H1 (cell line): ENCODE results near the gene PNPLA1. TPM values are rescaled to one million over a fixed set of nuclear protein-coding genes. Genes with fewer than 3 reads are reported as not detected.

Source experiments
- CTCF ChIA-PET: fragments of 300-600 bp; sonication (Branson Sonifier 250); formaldehyde crosslinking; loops from one replicate; lab custom pipeline; 2021; ENCODE audit not compliant: partially characterized antibody; lab: Charles Lee
- POLR2A ChIA-PET: fragments of 300-600 bp; sonication (Branson Sonifier 250); formaldehyde crosslinking; loops from one replicate; lab custom pipeline; 2021; ENCODE audit warnings: inconsistent platforms; ENCODE audit not compliant: partially characterized antibody; lab: Charles Lee
- DNase-seq, 2 experiments: peaks; one replicate each; pipeline versions ENCODE4 v3.0.0 to v3.0.0-alpha.2; 2010 to 2022; ENCODE audit warnings: low spot score in 2 of 2, low read depth in 1 of 2, mixed read lengths in 1 of 2
- FAIRE-seq: peaks from 2 replicates; lab custom pipeline; 2011; peaks lifted over from hg19 to GRCh38; lab: Jason Lieb, UNC
- H2AFZ ChIP-seq: 2 replicates; pipeline ENCODE4 v1.8.1; 2012; ENCODE audit warnings: low read length, inconsistent platforms
- H2AK5ac ChIP-seq: 2 replicates; pipeline ENCODE4 v1.6.1; 2013; ENCODE audit warnings: low read depth, low read length
- H2BK120ac ChIP-seq: replicated peaks from 2 replicates; pipeline ENCODE3; 2013; ENCODE audit warnings: low read depth, low read length, inconsistent platforms
- H2BK12ac ChIP-seq: 2 replicates; pipeline ENCODE4 v1.6.1; 2013; ENCODE audit warnings: low read depth, low read length
- H2BK15ac ChIP-seq: 2 replicates; pipeline ENCODE4 v1.6.1; 2013; ENCODE audit warnings: low read length
- H2BK20ac ChIP-seq: 2 replicates; pipeline ENCODE4 v1.6.1; 2013; ENCODE audit warnings: low read length
- H2BK5ac ChIP-seq: 2 replicates; pipeline ENCODE4 v1.6.1; 2013; ENCODE audit warnings: low read depth, low read length
- H3K14ac ChIP-seq: 2 replicates; pipeline ENCODE4 v1.6.1; 2013; ENCODE audit warnings: inconsistent platforms; ENCODE audit not compliant: insufficient read length
- H3K18ac ChIP-seq: 2 replicates; pipeline ENCODE4 v1.6.1; 2013; ENCODE audit warnings: low read length; ENCODE audit errors: extremely low read depth
- H3K23ac ChIP-seq: 2 replicates; pipeline ENCODE4 v1.6.1; 2013; ENCODE audit warnings: inconsistent platforms; ENCODE audit not compliant: insufficient read length
- H3K23me2 ChIP-seq: 2 replicates; pipeline ENCODE4 v1.6.1; 2013; ENCODE audit warnings: low read depth, low read length
- H3K27ac ChIP-seq: 2 replicates; pipeline ENCODE4 v1.6.1; 2011; ENCODE audit warnings: low read depth, low read length, inconsistent platforms
- H3K27me3 ChIP-seq, 4 experiments: replicated peaks in 1 of 4; 1 replicate in 1 of 4; 2 replicates in 3 of 4; pipeline versions ENCODE4 v1.6.1 to v1.8.1; 2011 to 2013; ENCODE audit warnings: low read length in 3 of 4, mild to moderate bottlenecking in 3 of 4, inconsistent platforms in 2 of 4, mixed read lengths in 2 of 4, moderate library complexity in 1 of 4; ENCODE audit not compliant: control insufficient read depth in 3 of 4, insufficient read depth in 3 of 4; ENCODE audit errors: extremely low read depth in 1 of 4
- H3K36me3 ChIP-seq, 4 experiments: 2 replicates each; pipeline versions ENCODE4 v1.6.1 to v1.8.1; 2011 to 2013; ENCODE audit warnings: mild to moderate bottlenecking in 4 of 4, low read length in 3 of 4, moderate library complexity in 2 of 4, control low read depth in 1 of 4, inconsistent platforms in 1 of 4; ENCODE audit not compliant: insufficient read depth in 4 of 4, control insufficient read depth in 2 of 4
- H3K4ac ChIP-seq: replicated peaks from 2 replicates; pipeline ENCODE3; 2013; ENCODE audit warnings: low read length, low read depth, mixed read lengths, inconsistent platforms; ENCODE audit not compliant: insufficient read length
- H3K4me1 ChIP-seq, 4 experiments: replicated peaks in 1 of 4; 1 replicate in 1 of 4; 2 replicates in 3 of 4; pipeline versions ENCODE4 v1.6.1 to v1.8.1; 2011 to 2013; ENCODE audit warnings: low read length in 3 of 4, inconsistent platforms in 2 of 4, mixed read lengths in 1 of 4; ENCODE audit not compliant: insufficient read depth in 4 of 4, control insufficient read depth in 3 of 4
- H3K4me2 ChIP-seq, 2 experiments: 2 replicates each; pipeline versions ENCODE4 v1.6.1 to v1.8.1; 2011 to 2013; ENCODE audit warnings: low read depth in 2 of 2, low read length in 2 of 2, control low read depth in 1 of 2, inconsistent platforms in 1 of 2, mild to moderate bottlenecking in 1 of 2; ENCODE audit not compliant: insufficient read depth in 1 of 2
- H3K4me3 ChIP-seq, 4 experiments: fragments of 200-600, 300-600 bp in 1 of 4; sonication (generic), shearing (Covaris generic), sonication (Bioruptor Twin) in 1 of 4; 2 replicates each; pipeline versions ENCODE4 v1.5.1 to v1.8.1; 2011 to 2016; ENCODE audit warnings: low read length in 4 of 4, low read depth in 3 of 4, control low read depth in 2 of 4, inconsistent platforms in 2 of 4, mild to moderate bottlenecking in 2 of 4, mixed read lengths in 1 of 4, moderate library complexity in 1 of 4; ENCODE audit not compliant: insufficient read depth in 2 of 4; ENCODE audit errors: extremely low read depth in 1 of 4
- H3K56ac ChIP-seq: replicated peaks from 2 replicates; pipeline ENCODE3; 2013; ENCODE audit warnings: low read depth, mild to moderate bottlenecking, mixed read lengths, low read length, inconsistent platforms; ENCODE audit not compliant: insufficient read length
- H3K79me1 ChIP-seq: 2 replicates; pipeline ENCODE4 v1.6.1; 2013; ENCODE audit warnings: low read depth, low read length, control low read depth
- H3K79me2 ChIP-seq, 2 experiments: 2 replicates each; pipeline versions ENCODE4 v1.6.1 to v1.8.1; 2012 to 2013; ENCODE audit warnings: low read length in 2 of 2, mild to moderate bottlenecking in 2 of 2, inconsistent platforms in 1 of 2; ENCODE audit not compliant: insufficient read depth in 2 of 2, control insufficient read depth in 1 of 2
- H3K9ac ChIP-seq, 4 experiments: replicated peaks in 1 of 4; 1 replicate in 1 of 4; 2 replicates in 3 of 4; pipeline versions ENCODE4 v1.6.1 to v1.8.1; 2011 to 2013; ENCODE audit warnings: low read depth in 3 of 4, low read length in 3 of 4, control low read depth in 2 of 4, mild to moderate bottlenecking in 2 of 4, moderate library complexity in 2 of 4, inconsistent platforms in 1 of 4; ENCODE audit errors: extremely low read depth in 1 of 4
- H3K9me3 ChIP-seq, 2 experiments: 2 replicates each; pipeline versions ENCODE4 v1.6.1 to v1.8.1; 2012 to 2013; ENCODE audit warnings: mild to moderate bottlenecking in 2 of 2, moderate library complexity in 2 of 2, control low read depth in 1 of 2, inconsistent platforms in 1 of 2, low read depth in 1 of 2, low read length in 1 of 2, mixed read lengths in 1 of 2; ENCODE audit not compliant: insufficient read depth in 2 of 2
- H4K20me1 ChIP-seq, 2 experiments: replicated peaks in 1 of 2; 2 replicates each; pipeline versions ENCODE3 to v1.8.1; 2011 to 2013; ENCODE audit warnings: inconsistent platforms in 2 of 2, low read length in 2 of 2, mild to moderate bottlenecking in 1 of 2; ENCODE audit not compliant: insufficient read depth in 2 of 2, control insufficient read depth in 1 of 2
- H4K5ac ChIP-seq: 2 replicates; pipeline ENCODE4 v1.6.1; 2013; ENCODE audit warnings: low read length, low read depth, mixed read lengths, inconsistent platforms; ENCODE audit not compliant: insufficient read length
- H4K8ac ChIP-seq: 2 replicates; pipeline ENCODE4 v1.8.0; 2013; ENCODE audit warnings: mild to moderate bottlenecking, moderate library complexity, low read length, inconsistent platforms; ENCODE audit not compliant: insufficient read depth; ENCODE audit errors: extremely low read depth
- H4K91ac ChIP-seq: replicated peaks from 2 replicates; pipeline ENCODE3; 2013; ENCODE audit warnings: low read length, mixed read lengths, inconsistent platforms; ENCODE audit not compliant: insufficient read length
- CBX8 ChIP-seq: fragments of 300-800, 300-1000 bp; sonication (generic); IDR thresholded peaks from 2 replicates; pipeline ENCODE4 v1.7.1; 2016; ENCODE audit warnings: low read depth, low read length, borderline replicate concordance
- CEBPB ChIP-seq: IDR thresholded peaks from 2 replicates; pipeline ENCODE4 v1.6.1; 2012; ENCODE audit warnings: low read depth, low read length
- KDM5A ChIP-seq: fragments of 200-600 bp; IDR thresholded peaks from 2 replicates; pipeline ENCODE4 v1.7.1; 2012; ENCODE audit warnings: mild to moderate bottlenecking, low read length, inconsistent platforms, mixed read lengths
- POLR2AphosphoS5 ChIP-seq: IDR thresholded peaks from 2 replicates; pipeline ENCODE4 v1.6.1; 2011; ENCODE audit warnings: low read depth, low read length
- RXRA ChIP-seq: IDR thresholded peaks from 2 replicates; pipeline ENCODE4 v1.6.1; 2011; ENCODE audit warnings: low read depth, mild to moderate bottlenecking, low read length, moderate library complexity; ENCODE audit not compliant: insufficient read depth
- SP1 ChIP-seq: IDR thresholded peaks from 2 replicates; pipeline ENCODE4 v1.6.1; 2011; ENCODE audit warnings: low read depth, low read length
- WGBS, 2 experiments: shearing (Covaris generic) in 1 of 2; methylation state at CpG; one replicate each; pipeline versions ENCODE4 v1.1.6 to v1.1.7; 2013 to 2015; ENCODE audit warnings: low lambda C conversion rate in 2 of 2, mixed read lengths in 2 of 2, inconsistent platforms in 1 of 2, low coverage in 1 of 2, missing lambda C conversion rate in 1 of 2; ENCODE audit not compliant: insufficient replicate concordance in 2 of 2, insufficient coverage in 1 of 2, insufficient read length in 1 of 2; ENCODE audit errors: extremely low coverage in 1 of 2, missing lambda C conversion rate in 1 of 2; 5-methylcytosine and 5-hydroxymethylcytosine counted together
- polyA plus RNA-seq, 7 experiments: library from polyadenylated mRNA; depleted of rRNA in 3 of 7; stranded (reverse) in 5 of 7; unstranded in 2 of 7; fragments of >200 nt in 5 of 7; fragments of 200-250 nt in 2 of 7; gene quantifications; 1 replicate in 5 of 7; 2 replicates in 1 of 7; 4 replicates in 1 of 7; pipeline versions ENCODE4 v1.2.1 to v1.2.3, GENCODE V29; 2011 to 2013; ENCODE audit warnings: missing spikeins in 2 of 7, mixed read lengths in 2 of 7
- total RNA-seq: library from RNA; stranded (reverse); fragmentation: NEBNext Ultra II Directional; extraction: Animal tissue kit (Norgen Biotek cat#: 25700); gene quantifications from 2 replicates; pipeline ENCODE4 v1.2.1, GENCODE V29; 2021

Gene PNPLA1
- total and polyA plus RNA-seq, 2 of the 8 experiments (the other 6 are each of a cell fraction or from before 2014, with no cell fraction given) = not detected

- ChIA-PET POLR2A (interaction anchor here (1.0 kb wide), 1 partner anchor 15 kb away, joined by 3 read pairs; no protein-coding TSS in a partner anchor), CTCF (interaction anchor here (0.6 to 10.9 kb wide), 10 partner anchors 9 to 1603 kb away, joined by 3 to 137 read pairs (median 7); no protein-coding TSS in a partner anchor)
- no peak for FAIRE-seq
Measured at GRCh38 chr6:36305885-36306284, 36.0 kb downstream of the PNPLA1 start.

More at GRCh38 chr6:36305885-36306284, 36.0 kb downstream of the PNPLA1 start:
- Histone ChIP-seq H2AFZ (peak overlapping the region; percentile 33; the same call in 1 of the 2 replicates), H3K14ac (no peak overlapping the region), H3K4me3 (no peak overlapping the region), H3K27ac (no peak overlapping the region), H3K4ac (no peak overlapping the region), H3K4me1 (peaks cover 0 to 5% (median 1%) of the 10 kb centered on the region in 4 experiments; a peak in 3 of 7 replicates), H2BK5ac (no peak overlapping the region), H3K9me3 (no peaks in the 10 kb centered on the region), H3K79me1 (no peaks in the 10 kb centered on the region), H2BK15ac (no peak overlapping the region), H2BK120ac (no peak overlapping the region), H3K23me2 (no peaks in the 10 kb centered on the region), H4K20me1 (no peaks in the 10 kb centered on the region), H2BK12ac (no peak overlapping the region), H3K4me2 (no peak overlapping the region), H3K36me3 (no peaks in the 10 kb centered on the region), H4K5ac (no peak overlapping the region), H3K23ac (no peak overlapping the region), H3K18ac (no peak overlapping the region), H4K91ac (no peak overlapping the region), H3K9ac (no peak overlapping the region), H3K27me3 (no peaks in the 10 kb centered on the region), H3K56ac (no peak overlapping the region), H4K8ac (no peak overlapping the region), H3K79me2 (no peaks in the 10 kb centered on the region), H2BK20ac (no peak overlapping the region), H2AK5ac (no peak overlapping the region)
- 87 to 100% methylated on average over 1 to 11 of the region's 11 CpGs for WGBS, 2 experiments
- no peak for TF ChIP-seq RXRA
- no peak for TF ChIP-seq KDM5A
- no peak for TF ChIP-seq CBX8
- TF ChIP-seq POLR2AphosphoS5 = no peak
- TF ChIP-seq SP1 = no peak
- no peak for TF ChIP-seq CEBPB
- no peak for DNase-seq
